Aorta (tissue), 5 donors: ENCODE data around the gene MARK2. TPM values are rescaled to one million over a fixed set of nuclear protein-coding genes. Genes with fewer than 3 reads are reported as not detected.

Source experiments
- ATAC-seq: fragments of 200-7000 bp; cut with Tn5 transposase; one replicate; pipeline ENCODE4 v1.9.1; 2022; ENCODE audit warnings: moderate library complexity; ENCODE audit not compliant: low FRiP score
- DNase-seq, 2 donors: peaks; one replicate each; pipeline ENCODE4 v3.0.0-alpha.2; 2020
- H3K27ac ChIP-seq, 2 donors: one replicate each; pipeline ENCODE4 v1.5.1; 2013; ENCODE audit warnings: low read length in 2 of 2, mild to moderate bottlenecking in 2 of 2, moderate library complexity in 2 of 2, control low read depth in 1 of 2, inconsistent platforms in 1 of 2, low read depth in 1 of 2
- H3K27me3 ChIP-seq, 2 donors: one replicate each; pipeline ENCODE4 v1.6.1; 2013; ENCODE audit warnings: control low read depth in 1 of 2, low read length in 1 of 2, mild to moderate bottlenecking in 1 of 2, moderate library complexity in 1 of 2; ENCODE audit not compliant: insufficient read depth in 2 of 2, control insufficient read depth in 1 of 2
- H3K36me3 ChIP-seq, 2 donors: one replicate each; pipeline ENCODE4 v1.6.1; 2013; ENCODE audit warnings: control low read depth in 1 of 2, low read length in 1 of 2, mild to moderate bottlenecking in 1 of 2; ENCODE audit not compliant: insufficient read depth in 2 of 2, control insufficient read depth in 1 of 2
- H3K4me1 ChIP-seq, 2 donors: one replicate each; pipeline ENCODE4 v1.6.1; 2013; ENCODE audit warnings: low read length in 2 of 2, control low read depth in 1 of 2, mild to moderate bottlenecking in 1 of 2, moderate library complexity in 1 of 2; ENCODE audit not compliant: insufficient read depth in 2 of 2, control insufficient read depth in 1 of 2
- H3K4me3 ChIP-seq, 2 donors: one replicate each; pipeline ENCODE4 v1.5.1; 2013; ENCODE audit warnings: low read length in 2 of 2, control low read depth in 1 of 2, mild to moderate bottlenecking in 1 of 2
- H3K9me3 ChIP-seq: one replicate; pipeline ENCODE4 v1.6.1; 2013; ENCODE audit warnings: mild to moderate bottlenecking, low read length; ENCODE audit not compliant: control insufficient read depth
- WGBS, 2 donors: extraction: QIAGEN DNeasy Blood & Tissue Kit; methylation state at CpG; one replicate each; pipeline ENCODE4 v1.1.7; 2013; 5-methylcytosine and 5-hydroxymethylcytosine counted together
- intact Hi-C, 2 donors: fragments of 100-400 bp; cut with DNase I; formaldehyde crosslinking; loops; one replicate each; pipeline versions ENCODE4 v1.14.2 to v1.15.0; 2022
- polyA plus RNA-seq, 2 donors: library from polyadenylated mRNA; stranded (reverse); fragments of 200-250 nt; gene quantifications; one replicate each; pipeline ENCODE4 v1.2.3, GENCODE V29; 2013
- total RNA-seq, 2 donors: library from RNA; stranded (reverse); fragmentation: NEBNext Ultra II Directional; extraction: Animal tissue kit (Norgen Biotek cat#: 25700); gene quantifications; one replicate each; pipeline ENCODE4 v1.2.1, GENCODE V29; 2021
- donor health status: healthy with polysubstance abuse.
- donor health status: Bipolar disorder and iron deficiency.
- donor health status: DM: no; HTN: no; CAD: no.
- donor health status: DM: no; HTN: no; CAD: no.
- donor health status: DM: yes; HTN: yes; CAD: no.

The MARK2 gene
- total and polyA plus RNA-seq, 4 donors: 8.1 to 32.5 (median 18.9) TPM

GRCh38 chr11:63843041-63843440 is 4.1 kb downstream of the MARK2 start:
- no peak overlapping the region for H3K4me3 ChIP-seq
- H3K4me1 ChIP-seq: peaks cover 0 to 6% of the 10 kb centered on the region in 2 donors
- ATAC-seq (no peak), DNase-seq (peak in 1 of 2 donors; percentile 46)
- 26 to 28% methylated on average over 1 of the region's 1 CpG for WGBS, 2 donors
- no peaks in the 10 kb centered on the region for H3K27me3 ChIP-seq
- no peaks in the 10 kb centered on the region for H3K9me3 ChIP-seq
- intact Hi-C loops: loop anchor here in 1 of 2 donors (10.0 kb wide), 1 partner anchor 78 kb away; the partner anchor contains the start of gene ZFTA
- H3K36me3 ChIP-seq: peaks cover 0 to 2% of the 10 kb centered on the region in 2 donors
- no peak overlapping the region for H3K27ac ChIP-seq

DNA sequence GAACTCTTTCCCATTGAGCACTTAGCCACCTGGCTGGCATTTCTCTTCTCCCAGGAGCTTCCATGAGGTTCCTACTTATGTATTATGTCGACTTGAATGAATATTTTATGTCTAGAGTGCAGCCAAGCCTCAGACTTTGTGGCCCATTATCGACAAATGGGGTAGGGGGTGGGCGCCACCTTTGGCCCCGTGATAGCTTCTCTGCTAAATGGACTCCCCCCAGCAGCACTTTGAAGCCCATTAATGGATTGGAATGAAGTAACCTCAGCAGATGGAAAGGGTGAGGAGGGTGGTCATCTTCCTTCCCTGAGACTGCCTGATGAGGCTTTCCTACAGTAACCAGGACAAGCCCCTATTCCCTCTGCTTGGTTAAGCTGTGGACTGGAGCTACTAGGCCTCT is 5.9 kb downstream of the MARK2 start:
- Histone ChIP-seq H3K27ac (no peak overlapping the region), H3K27me3 (no peaks in the 10 kb centered on the region), H3K9me3 (no peaks in the 10 kb centered on the region), H3K4me1 (peaks cover 0 to 6% of the 10 kb centered on the region in 2 donors), H3K4me3 (no peak overlapping the region), H3K36me3 (peaks cover 0 to 4% of the 10 kb centered on the region in 2 donors)
- DNase-seq (peak in 1 of 2 donors; percentile 31), ATAC-seq (no peak)
- WGBS, 2 donors: 87 to 88% methylated on average over 4 of the region's 4 CpGs
- intact Hi-C loops: loop anchor here in 1 of 2 donors (10.0 kb wide), 1 partner anchor 80 kb away; the partner anchor contains the start of gene ZFTA

- Histone ChIP-seq H3K27ac (no peak overlapping the region), H3K4me3 (no peak overlapping the region), H3K4me1 (peaks cover 0 to 6% of the 10 kb centered on the region in 2 donors), H3K9me3 (no peaks in the 10 kb centered on the region), H3K27me3 (no peaks in the 10 kb centered on the region), H3K36me3 (peaks cover 0 to 4% of the 10 kb centered on the region in 2 donors)
- no peak for ATAC-seq
- WGBS, 2 donors: 53 to 54% methylated on average over 2 of the region's 2 CpGs
- DNase-seq: no peak
- intact Hi-C loops: loop anchor here in 1 of 2 donors (10.0 kb wide), 1 partner anchor 81 kb away; the partner anchor contains the start of gene ZFTA
Measured at GRCh38 chr11:63845303-63845702, 6.4 kb downstream of the MARK2 start.

DNA sequence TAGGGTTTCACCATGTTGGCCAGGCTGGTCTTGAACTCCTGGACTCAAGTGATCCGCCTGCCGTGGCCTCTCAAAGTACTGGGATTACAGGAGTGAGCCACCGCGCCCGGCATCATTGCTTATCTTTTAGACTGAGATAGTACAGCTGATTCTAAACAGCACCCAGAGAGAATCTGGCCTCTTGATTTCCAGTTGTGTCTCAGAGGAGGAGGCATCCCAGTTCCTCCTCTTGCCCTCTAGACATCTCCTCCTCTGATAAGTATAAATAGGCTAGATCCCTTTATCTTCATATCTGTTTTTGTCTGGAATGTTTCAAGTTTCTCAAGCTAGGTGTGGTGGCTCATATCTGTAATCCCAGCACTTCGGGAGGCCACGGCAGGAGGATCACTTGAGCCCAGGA is 7.0 kb downstream of the MARK2 start:
- intact Hi-C loops: loop anchor here in 1 of 2 donors (10.0 kb wide), 1 partner anchor 81 kb away; the partner anchor contains the start of gene ZFTA
- DNase-seq (peak in 1 of 2 donors; percentile 27), ATAC-seq (no peak)
- no peak overlapping the region for H3K27ac ChIP-seq
- H3K4me1 ChIP-seq: peaks cover 0 to 4% of the 10 kb centered on the region in 2 donors
- 91% methylated on average over 7 of the region's 7 CpGs for WGBS, 2 donors
- no peaks in the 10 kb centered on the region for H3K27me3 ChIP-seq
- H3K9me3 ChIP-seq: no peaks in the 10 kb centered on the region
- no peak overlapping the region for H3K4me3 ChIP-seq
- peaks cover 0 to 4% of the 10 kb centered on the region in 2 donors for H3K36me3 ChIP-seq

- no peak for ATAC-seq
- intact Hi-C loops: loop anchor here in 1 of 2 donors (10.0 kb wide), 1 partner anchor 82 kb away; the partner anchor contains the start of gene ZFTA
- H3K4me1 ChIP-seq: peaks cover 0 to 2% of the 10 kb centered on the region in 2 donors
- H3K36me3 ChIP-seq: peaks cover 0 to 4% of the 10 kb centered on the region in 2 donors
- H3K9me3 ChIP-seq: no peaks in the 10 kb centered on the region
- no peak overlapping the region for H3K4me3 ChIP-seq
- 97 to 98% methylated on average over 6 of the region's 6 CpGs for WGBS, 2 donors
- no peak overlapping the region for H3K27ac ChIP-seq
- H3K27me3 ChIP-seq: no peaks in the 10 kb centered on the region
- no peak for DNase-seq
Measured at GRCh38 chr11:63846897-63847296, 8.0 kb downstream of the MARK2 start.

DNA sequence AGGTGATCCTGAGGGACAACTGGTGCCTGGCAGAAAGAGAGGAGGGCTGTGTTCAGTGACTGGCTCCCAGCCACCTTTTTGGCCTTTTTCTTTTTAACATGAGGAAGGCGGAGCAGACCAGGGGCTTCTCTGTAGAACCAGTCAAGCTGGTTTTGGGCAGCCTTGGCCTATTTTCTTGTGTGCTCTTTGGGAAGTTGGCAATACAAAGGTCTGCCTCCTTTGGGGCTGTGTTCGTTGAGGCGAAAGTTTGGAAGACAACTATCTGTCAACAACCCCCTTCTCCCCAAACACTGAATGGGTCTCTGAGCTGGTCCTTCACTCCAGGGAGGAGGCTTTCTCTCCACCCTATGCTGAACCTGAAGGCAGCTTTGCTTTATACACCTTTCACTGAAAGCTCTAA is 8.5 kb downstream of the MARK2 start:
- no peak for ATAC-seq
- peak in 1 of 2 donors; percentile 17 for DNase-seq
- Histone ChIP-seq H3K9me3 (no peaks in the 10 kb centered on the region), H3K27me3 (no peaks in the 10 kb centered on the region), H3K4me1 (peaks cover 0 to 2% of the 10 kb centered on the region in 2 donors), H3K36me3 (peaks cover 0 to 4% of the 10 kb centered on the region in 2 donors), H3K27ac (no peak overlapping the region), H3K4me3 (no peak overlapping the region)
- WGBS, 2 donors: 58 to 63% methylated on average over 3 of the region's 3 CpGs
- intact Hi-C loops: loop anchor here in 1 of 2 donors (10.0 kb wide), 1 partner anchor 83 kb away; the partner anchor contains the start of gene ZFTA

DNA sequence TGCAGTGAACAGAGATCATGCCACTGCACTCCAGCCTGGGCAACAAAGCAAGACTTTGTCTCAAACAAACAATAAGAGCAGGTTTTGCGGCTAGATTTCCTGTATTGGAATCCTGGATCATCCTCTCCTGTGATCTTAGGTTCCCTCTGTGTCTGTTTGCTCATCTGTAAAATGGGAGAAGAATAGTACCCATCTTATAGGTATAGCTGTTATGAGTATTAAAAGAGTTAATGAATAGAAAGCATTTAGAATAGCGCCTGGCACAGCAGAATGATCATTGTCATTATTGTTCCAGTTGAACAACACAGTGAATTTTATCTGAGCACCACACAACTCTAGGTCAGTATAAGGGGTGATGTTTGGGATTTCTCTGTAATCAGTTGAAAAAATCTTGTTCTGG is 10.8 kb downstream of the MARK2 start:
- H3K4me1 ChIP-seq: peaks cover 0 to 2% of the 10 kb centered on the region in 2 donors
- no peak overlapping the region for H3K4me3 ChIP-seq
- intact Hi-C loops: loop anchor here in 1 of 2 donors (10.0 kb wide), 1 partner anchor 85 kb away; the partner anchor contains the start of gene ZFTA
- no peak for DNase-seq
- WGBS, 2 donors: 89 to 95% methylated on average over 2 of the region's 2 CpGs
- peaks cover 0 to 2% of the 10 kb centered on the region in 2 donors for H3K36me3 ChIP-seq
- H3K27ac ChIP-seq: no peak overlapping the region
- H3K27me3 ChIP-seq: no peaks in the 10 kb centered on the region
- H3K9me3 ChIP-seq: no peaks in the 10 kb centered on the region
- ATAC-seq: no peak

- ATAC-seq (no peak), DNase-seq (peak in 1 of 2 donors; percentile 2)
- no peaks in the 10 kb centered on the region for H3K9me3 ChIP-seq
- H3K27ac ChIP-seq: no peak overlapping the region
- H3K4me3 ChIP-seq: no peak overlapping the region
- no peaks in the 10 kb centered on the region for H3K27me3 ChIP-seq
- intact Hi-C loops: no loop called here
- WGBS, 2 donors: 80 to 84% methylated on average over 5 of the region's 5 CpGs
- peaks cover 0 to 2% of the 10 kb centered on the region in 2 donors for H3K4me1 ChIP-seq
- H3K36me3 ChIP-seq: peaks cover 0 to 2% of the 10 kb centered on the region in 2 donors
Measured at GRCh38 chr11:63850920-63851319, 12.0 kb downstream of the MARK2 start.

- DNase-seq (peak in 1 of 2 donors; percentile 26), ATAC-seq (no peak)
- Histone ChIP-seq H3K9me3 (no peaks in the 10 kb centered on the region), H3K4me1 (peaks cover 0 to 2% of the 10 kb centered on the region in 2 donors), H3K4me3 (no peak overlapping the region), H3K27ac (no peak overlapping the region), H3K27me3 (no peaks in the 10 kb centered on the region), H3K36me3 (peaks cover 0 to 2% of the 10 kb centered on the region in 2 donors)
- 47 to 55% methylated on average over 2 of the region's 2 CpGs for WGBS, 2 donors
- intact Hi-C loops: no loop called here
Measured at GRCh38 chr11:63851364-63851763, 12.5 kb downstream of the MARK2 start.
